LoVo (cell line): Measurements from ENCODE around the gene LIPK.
A peak's percentile ranks its signal among the peaks of the same experiment; 100 is the strongest.
"Not testable (repeated sequence)": the region's sequence is repeated elsewhere in the genome, so short reads cannot be mapped to it uniquely, and the experiment has no call there.

Source experiments
- DNase-seq: peaks from one replicate; pipeline ENCODE4 v3.0.0-alpha.2; 2016; ENCODE audit warnings: low spot score

LIPK gene, protein sequence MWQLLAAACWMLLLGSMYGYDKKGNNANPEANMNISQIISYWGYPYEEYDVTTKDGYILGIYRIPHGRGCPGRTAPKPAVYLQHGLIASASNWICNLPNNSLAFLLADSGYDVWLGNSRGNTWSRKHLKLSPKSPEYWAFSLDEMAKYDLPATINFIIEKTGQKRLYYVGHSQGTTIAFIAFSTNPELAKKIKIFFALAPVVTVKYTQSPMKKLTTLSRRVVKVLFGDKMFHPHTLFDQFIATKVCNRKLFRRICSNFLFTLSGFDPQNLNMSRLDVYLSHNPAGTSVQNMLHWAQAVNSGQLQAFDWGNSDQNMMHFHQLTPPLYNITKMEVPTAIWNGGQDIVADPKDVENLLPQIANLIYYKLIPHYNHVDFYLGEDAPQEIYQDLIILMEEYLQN

DNA sequence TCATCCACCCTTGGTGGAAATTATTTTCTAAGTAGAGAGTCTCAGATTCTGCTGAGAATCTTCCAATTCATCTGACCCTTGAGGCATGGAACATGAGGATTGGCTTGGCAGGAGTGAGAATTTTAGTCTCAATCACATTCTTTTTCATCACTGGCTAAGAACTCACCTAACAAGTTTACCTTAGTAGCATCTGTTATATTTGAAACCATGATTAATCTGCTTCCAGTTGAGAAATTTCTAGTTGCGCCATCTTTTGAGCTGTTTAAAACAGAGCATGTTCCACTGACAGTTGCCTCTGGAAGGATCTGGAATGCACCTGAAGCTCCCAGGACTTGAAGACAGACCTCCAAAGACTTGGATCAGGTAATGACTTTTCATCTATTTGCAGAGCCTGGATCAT, at the start of gene LIPK:
Gene LIPK (plus strand): TSS at position 292 of the 400 bp plus-strand sequence. CDS start 18,295 bp downstream, outside the sequence.
- DNase-seq: no peak

DNA sequence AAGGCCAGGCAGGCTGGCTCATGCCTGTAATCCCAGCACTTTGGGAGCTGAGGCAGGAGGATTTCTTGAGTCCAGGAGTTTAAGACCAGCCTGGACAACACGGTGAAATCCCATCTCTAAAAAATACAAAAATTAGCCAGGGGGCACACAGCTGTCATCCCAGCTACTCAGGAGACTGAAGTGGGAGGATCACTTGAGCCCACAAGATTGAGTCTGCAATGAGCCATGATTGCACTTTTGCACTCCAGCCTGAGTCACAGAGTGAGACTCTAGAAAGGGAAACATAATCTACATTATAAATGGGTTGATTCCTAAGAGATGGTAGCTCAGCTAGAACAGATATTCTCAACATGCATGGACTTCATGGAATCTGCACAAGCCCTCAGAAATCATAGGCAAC, 48.1 kb upstream of the LIPK start:
- no peak for DNase-seq

DNA sequence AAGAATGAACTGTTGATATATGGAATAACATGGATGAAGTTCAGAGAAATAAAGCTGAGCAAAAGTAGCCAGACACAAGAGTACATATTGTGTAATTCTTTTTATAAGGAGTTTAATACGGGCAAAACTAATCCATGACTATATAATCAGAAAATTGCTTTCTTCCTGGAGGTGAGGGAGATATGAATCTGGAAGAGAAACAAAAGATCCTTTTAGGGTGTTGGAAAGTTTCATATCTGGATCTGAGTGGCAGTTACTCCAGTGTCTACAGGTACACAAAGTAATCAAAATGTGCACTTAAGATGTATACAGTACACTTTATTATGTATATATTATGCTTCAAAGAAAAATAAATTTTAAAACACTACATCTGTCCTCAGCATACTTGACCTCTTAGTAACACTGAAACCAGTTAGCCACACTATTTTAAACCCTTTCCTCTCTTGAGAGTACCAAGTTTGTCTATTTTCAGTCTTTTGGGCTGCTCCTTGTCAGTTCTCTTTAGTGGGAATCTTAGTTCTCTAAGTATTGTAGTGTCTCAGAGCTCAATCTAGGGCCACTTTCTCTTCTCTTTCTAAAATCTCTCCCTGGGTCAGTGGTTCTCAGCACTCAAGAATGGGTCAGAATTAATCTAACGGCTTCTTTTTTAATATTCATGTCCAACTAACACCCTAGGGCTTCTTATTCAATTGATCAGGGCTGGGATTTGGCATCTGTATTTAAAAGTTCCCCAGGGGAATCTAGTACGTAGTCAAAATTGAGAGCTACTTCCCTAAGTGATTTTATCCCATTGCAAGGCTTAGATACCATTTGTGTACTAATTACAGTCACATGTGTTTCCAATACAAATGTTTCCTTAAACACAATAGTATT, 46.1 kb upstream of the LIPK start:
- no peak for DNase-seq

DNA sequence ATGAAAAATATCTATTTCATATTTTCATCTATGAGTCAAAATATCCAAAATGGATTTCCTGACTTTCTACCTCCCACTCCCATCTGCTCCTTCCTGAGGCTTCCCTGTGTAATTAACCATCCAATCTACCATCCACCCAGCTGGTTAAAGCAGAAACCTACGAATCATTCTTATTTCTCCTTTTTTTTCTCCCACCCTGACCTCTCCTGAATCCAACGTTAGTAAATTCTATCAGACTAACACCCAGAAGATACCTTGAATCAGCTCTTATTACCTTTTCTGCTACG, 45.5 kb upstream of the LIPK start:
- no peak for DNase-seq

DNA sequence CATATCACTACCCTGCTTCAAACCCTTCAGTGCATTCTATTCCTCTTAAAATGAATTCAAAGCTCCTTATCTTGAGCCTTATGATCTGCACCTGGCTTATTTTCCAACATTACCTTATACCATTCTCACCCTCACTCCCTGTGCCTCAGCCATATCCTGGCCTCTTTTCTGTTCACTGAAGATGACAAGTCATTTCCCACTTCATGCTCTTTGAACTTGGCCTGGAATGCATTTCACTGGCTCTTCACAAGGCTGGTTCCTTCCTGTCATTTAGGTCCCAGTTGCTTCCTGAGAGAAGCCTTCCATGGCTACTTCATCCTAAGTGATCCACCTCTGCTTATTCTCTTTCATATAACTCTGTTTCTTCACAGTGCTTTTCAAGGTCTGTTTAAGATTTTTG, 45.0 kb upstream of the LIPK start:
- no peak for DNase-seq

DNA sequence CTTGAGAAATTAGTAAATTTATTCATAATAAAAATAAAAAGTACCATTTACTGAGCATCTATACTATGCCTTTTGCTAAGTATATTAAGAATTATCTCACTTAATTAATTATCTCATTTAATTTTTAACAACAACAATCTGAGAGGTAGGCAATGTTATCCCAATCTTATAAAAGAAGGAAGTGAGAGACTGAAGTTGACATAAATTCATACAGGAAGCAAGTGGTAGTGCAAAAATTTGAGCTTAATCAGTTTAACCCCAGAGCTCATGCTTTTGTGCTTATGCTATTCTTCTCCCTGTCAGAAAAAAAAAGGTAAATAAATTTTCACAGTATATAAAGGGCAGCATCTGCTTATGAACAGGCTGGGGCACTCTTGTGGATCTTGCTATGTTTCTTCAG, 44.5 kb upstream of the LIPK start:
- DNase-seq: no peak

DNA sequence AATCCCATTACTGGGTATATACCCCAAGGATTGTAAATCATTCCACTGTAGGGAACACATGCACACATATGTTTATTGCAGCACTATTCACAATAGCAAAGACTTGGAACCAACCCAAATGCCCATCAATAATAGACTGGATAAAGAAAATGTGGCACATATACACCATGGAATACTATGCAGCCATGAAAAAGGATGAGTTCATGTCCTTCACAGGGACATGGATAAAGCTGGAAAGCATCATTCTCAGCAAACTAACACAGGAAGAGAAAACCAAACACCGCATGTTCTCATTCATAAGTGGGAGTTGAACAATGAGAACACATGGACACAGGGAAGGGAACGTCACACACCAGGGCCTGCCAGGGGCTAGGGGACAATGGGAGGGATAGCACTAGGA, 42.9 kb upstream of the LIPK start:
- DNase-seq: not testable (repeated sequence)

DNA sequence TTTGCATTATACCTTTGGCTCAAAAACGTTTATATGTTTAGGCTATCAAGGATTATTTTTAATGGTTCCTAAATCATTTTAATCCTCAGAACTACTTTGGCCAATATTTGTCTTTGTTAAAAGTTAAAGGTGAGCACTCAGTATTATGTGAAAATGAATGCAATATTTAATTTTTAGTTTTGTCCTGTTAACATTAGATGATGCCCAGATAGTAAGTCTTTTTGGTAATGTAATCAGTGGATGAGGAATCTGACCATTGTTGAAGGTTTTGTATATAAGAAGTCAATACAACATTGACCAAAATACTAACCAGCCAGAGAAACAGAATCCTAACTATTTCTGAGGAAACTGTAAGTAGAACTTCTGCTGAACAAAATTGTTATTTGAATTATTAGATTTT, 41.9 kb upstream of the LIPK start, which contains the start of gene LIPF:
Gene LIPF (plus strand): TSS at position 301 of the 400 bp plus-strand sequence. CDS start 2,856 bp downstream, outside the sequence.
- DNase-seq: no peak

DNA sequence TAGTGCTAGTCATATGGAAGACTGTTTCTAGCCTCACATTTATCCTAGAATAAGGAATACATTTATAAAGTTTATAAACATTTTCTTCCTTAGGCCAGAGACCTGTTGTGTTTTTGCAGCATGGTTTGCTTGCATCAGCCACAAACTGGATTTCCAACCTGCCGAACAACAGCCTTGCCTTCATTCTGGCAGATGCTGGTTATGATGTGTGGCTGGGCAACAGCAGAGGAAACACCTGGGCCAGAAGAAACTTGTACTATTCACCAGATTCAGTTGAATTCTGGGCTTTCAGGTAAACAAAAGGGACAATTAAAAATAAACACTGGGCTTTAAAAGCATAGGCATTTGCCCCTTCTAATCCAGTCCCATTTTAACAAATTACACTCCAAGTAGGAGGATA, 37.6 kb upstream of the LIPK start:
- DNase-seq: no peak

DNA sequence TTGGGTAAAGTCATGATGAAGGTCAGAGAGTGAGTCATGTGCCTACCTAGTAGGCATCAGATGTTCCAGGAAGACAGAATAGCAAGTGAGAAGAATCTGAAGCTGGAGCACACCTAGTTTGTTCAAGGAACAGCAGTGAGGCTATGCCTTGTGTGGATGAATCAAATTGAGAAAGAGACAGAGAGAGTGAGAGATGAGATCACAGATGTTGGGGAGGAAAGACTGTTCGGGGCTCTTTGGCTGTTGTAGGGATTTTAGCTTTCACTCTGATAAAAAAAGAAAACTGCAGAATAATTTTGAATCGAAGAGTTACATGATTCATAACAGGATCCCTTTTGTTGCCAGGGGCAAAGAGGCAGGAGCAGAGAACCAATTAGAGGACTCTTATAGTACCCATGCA, 35.6 kb upstream of the LIPK start:
- no peak for DNase-seq

DNA sequence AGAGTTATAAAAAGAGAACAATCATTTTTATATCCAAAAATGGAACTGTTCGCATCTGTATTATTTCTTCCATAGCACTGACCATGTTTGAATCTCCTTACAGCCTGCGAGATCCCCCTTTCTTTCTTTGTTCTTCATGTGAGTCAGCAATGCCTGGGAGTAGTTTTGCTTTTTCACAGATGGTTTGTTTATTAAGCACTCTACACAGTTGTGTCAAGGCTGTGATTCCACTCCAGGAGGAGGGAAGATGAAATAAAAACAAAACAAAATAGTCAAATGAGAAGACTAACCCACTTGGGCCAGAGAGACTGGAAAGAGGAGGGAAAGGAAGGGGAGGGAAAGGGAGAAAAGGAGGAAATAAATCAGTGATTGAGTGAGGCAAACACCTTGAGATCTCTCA, 34.0 kb upstream of the LIPK start:
- no peak for DNase-seq

DNA sequence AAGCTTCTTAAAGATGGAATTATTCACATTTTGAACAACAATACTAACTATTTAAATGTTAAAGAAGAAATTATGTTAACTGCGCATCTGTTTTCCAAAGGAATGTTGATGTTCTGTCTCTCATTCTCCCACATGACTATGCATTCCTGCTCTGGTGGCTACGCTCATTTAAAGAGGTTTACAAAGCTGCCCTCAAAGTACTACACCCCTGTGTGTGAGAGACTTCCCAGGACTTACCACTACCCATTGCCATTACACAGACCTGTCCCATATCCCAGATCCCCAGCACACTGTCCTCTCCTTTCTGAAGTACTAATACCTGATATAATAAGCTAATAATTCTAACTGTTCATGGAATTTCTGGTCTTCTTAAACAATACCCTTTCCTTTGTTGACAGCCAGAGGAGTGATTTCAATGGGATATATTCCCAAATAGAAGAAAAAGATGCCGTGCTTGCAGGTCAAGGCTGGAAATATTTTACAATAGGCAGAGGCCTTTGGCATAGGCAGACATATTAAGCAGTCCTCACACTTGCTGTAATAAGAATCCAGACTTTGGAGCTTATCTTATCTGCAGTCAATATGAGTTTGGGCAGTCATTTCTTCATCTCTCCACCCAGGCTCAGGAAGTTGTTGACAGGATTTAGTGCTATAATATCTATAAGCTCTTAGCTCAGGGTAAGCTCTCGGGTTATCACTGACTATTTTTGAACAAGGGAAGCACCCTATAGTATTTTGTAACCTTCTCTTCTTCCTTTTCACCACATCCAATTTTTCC, 29.6 kb upstream of the LIPK start:
- DNase-seq: no peak

DNA sequence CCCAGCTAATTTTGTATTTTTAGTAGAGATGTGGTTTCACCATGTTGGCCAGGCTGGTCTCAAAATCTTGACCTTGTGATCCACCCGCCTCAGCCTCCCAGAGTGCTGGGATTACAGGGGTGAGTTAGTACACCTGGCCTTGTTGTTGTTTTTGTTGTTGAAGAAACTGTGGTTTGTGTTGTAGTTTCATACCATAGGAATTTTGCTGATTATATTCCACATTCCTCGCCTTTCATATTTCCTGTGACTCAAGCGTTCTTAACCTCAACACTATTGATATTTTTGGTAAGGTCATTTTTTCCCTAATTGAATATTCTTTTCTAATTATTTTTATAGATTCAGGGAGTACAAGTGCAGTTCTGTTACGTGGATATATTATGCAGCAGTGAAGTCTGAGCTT, 25.1 kb upstream of the LIPK start:
- no peak for DNase-seq

DNA sequence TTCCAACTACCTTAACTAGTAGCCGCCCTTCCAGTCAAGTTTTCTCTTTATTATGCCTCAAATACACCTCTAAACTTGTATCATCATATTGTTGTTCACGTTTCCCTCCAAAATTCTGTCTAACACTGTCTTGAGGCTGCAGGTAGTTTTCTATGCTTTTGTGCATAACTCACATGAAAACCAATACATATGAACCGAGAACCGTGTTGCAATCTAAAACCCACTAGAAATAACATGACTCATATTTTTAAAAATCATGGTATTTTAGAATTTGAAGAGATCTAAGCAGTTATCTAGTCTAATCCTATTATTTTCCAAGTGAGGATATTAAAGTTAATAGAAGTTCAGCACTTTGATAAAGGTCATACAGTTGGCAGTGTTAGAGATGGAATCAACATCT, 23.6 kb upstream of the LIPK start:
- DNase-seq: no peak

DNA sequence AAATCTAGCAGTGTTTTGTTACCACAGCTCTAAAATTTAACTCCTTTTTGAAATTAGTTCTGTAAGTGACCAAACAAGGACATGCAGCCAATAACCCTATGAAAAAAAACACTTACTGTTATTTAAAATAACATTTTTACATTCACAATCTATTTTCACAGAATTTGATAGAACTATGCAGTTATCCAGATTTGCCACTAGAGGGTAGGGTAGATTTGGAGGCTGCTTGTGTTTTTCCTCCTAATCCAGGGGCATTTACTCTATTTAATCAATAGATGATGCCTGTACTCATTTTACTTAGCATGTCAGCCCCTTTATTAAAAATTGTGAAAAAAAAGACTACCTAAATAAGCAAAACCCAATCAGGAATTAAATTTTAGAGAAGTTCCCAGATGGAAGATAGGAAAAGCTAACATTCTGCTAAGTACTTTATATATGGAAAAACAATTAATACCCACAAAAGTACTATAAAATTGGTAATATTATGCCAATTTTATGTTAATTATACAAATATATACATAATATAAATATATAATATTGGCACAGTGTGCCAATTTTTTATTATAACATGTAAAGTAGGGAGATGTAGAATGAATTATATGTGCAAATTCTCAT, 18.1 kb upstream of the LIPK start:
- DNase-seq: peak; percentile 54

DNA sequence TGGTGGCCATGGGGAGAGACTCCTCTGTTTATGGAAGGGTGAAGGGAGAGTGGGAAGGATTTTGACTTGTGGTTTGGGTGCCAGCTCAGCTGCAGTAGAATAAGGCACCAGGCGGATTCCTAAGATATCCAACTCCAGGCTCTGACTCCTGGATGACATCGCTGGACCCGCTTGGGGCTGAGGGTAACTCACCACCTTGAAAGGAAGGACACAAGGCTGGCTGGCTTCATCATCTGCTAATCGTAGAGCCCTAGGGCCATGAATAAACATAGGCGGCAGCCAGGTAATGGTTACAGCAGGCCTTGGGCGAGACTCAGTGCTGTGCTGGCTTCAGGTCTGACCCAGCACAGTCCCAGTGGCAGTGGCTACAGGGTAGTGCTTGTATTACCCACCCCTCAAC, 16.7 kb upstream of the LIPK start:
- DNase-seq: no peak

DNA sequence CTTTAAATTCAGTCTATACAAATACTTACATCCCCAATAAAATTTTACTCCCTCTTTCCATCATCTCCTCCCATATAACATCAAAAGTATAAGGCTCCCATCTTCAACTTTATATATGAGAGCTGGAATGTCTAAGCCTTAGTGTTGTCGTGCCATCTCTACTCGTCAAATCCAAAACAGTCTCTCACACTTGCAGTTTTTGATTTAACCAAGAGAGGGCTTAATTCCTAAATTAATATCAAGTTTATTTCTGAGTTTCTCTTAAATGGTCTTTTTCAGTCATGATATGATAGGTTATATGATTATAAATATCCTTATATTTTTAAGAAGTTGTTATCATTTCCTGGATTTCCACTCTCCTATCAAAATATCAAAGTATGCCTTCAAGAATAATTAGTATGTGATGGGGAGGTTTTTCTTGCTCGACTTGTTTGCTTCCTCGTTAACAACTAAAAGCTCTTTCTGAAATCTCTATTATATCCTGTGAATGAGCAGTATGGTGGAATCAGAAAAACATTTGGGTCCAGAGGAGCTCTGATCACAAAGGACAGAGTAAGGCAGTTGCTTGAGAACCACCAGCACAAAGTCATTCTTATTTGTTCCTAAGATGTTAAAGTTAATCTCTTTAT, 12.5 kb upstream of the LIPK start:
- DNase-seq: no peak

DNA sequence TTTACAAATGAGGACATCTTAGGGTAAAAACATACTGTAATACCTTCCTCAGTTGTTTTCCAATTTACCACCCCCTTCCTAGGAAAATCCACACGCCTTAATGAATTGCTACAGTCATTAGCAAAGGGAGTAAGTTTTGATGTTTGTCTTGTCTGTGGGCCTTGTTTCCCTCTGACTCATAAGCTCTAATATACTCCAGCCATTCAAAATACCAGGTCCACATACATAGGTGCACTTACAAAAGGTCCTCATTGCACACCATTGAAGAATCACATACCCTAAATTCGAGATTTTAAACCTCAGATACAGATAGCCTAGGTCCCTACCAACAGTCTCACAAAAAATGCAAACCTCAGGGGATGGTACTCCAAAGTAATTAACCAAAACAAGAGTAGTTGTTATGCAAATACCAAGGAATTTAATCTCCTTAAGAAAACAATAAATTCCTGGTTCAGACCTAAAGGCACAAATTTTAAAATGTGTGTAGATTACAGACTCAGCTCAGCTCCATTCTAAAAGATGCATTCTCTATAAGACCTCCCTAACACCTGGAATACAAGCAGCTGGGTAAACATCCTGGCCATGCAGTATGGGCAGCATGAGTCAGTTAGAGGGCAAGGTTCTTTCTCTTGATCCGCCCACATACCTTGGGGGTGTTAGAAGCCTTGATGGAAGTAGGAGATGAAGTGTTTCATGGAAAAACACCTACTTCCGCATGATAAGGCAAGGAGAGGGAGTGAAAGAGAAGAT, 3.0 kb upstream of the LIPK start:
- DNase-seq: peak; percentile 91

DNA sequence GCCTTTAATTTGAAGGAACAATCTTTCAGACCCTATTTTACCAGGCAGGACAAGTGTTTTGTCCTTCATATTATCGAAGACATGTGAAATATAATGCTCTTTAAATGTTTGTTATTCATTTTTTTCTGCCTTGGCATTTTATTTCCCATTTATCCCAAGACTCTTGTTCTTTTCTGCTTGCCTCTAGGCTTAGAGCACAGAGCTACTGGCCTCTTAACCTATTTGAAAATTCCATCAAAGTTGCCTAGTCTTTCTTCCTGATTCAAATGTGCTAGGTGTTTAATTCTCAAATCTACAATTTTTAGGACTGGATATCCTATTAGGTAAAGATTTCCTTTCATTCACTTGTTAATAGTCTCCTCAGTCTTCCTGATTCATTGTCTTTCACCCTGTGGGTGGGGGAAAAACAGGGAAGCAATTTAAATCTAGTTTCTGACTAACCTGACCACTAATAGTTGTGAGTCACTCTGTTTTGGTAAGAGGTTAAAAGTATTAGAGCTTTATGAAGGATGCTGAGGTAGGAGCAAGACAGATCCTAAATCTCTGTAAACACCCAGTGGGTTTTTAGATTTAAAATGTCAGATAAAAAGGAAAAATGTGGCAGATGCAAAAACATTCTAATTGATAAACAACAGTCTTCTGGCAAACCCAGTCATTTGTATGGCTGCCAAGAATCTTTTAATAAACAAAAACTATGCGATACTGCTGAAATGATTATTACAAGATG, 1.5 kb downstream of the LIPK start:
- DNase-seq: peak; percentile 84

DNA sequence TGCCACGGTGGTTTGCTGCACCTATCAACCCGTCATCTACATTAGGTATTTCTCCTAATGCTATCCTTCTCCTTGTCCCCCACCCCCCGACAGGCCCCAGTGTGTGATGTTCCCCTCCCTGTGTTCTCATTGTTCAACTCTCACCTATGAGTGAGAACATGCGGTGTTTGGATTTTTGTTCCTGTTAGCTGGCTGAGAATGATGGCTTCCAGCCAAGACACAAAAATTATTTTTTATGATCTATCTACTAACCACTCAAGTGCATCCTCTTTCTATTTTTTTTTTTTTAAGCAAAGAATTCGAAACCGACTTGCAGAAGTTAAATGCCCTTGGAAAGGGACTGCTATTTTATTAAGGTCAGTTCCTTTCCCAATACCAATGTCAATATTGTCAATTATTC, 3.3 kb downstream of the LIPK start:
- DNase-seq: not testable (repeated sequence)
